Upper lobe of right lung (tissue), 1 donor: ENCODE data around the gene MAML2. TPM values are rescaled to one million over a fixed set of nuclear protein-coding genes. Genes with fewer than 3 reads are reported as not detected.
A peak's percentile ranks its signal among the peaks of the same experiment; 100 is the strongest.

Experiments used
- ATAC-seq: fragments of 200-7000 bp; cut with Tn5 transposase; one replicate; pipeline ENCODE4 v1.9.1; 2020; ENCODE audit warnings: mild to moderate bottlenecking, moderate library complexity
- DNase-seq: peaks from one replicate; pipeline ENCODE4 v3.0.0-alpha.2; 2020
- H3K27ac ChIP-seq: fragments of 200-600 bp; one replicate; pipeline ENCODE4 v1.8.0; 2022
- H3K27me3 ChIP-seq: fragments of 200-600 bp; one replicate; pipeline ENCODE4 v1.8.0; 2022; ENCODE audit warnings: mild to moderate bottlenecking
- H3K36me3 ChIP-seq: fragments of 200-600 bp; one replicate; pipeline ENCODE4 v1.8.0; 2022
- H3K4me1 ChIP-seq: fragments of 200-600 bp; one replicate; pipeline ENCODE4 v1.8.0; 2022
- H3K4me3 ChIP-seq: fragments of 200-600 bp; one replicate; pipeline ENCODE4 v1.8.0; 2022; ENCODE audit warnings: mild to moderate bottlenecking
- H3K9me3 ChIP-seq: fragments of 200-600 bp; one replicate; pipeline ENCODE4 v1.8.0; 2022
- CTCF ChIP-seq: fragments of 200-600 bp; IDR thresholded peaks from one replicate; pipeline ENCODE4 v1.8.0; 2022; ENCODE audit warnings: antibody characterized with exemption
- intact Hi-C: fragments of 100-400 bp; cut with DNase I; formaldehyde crosslinking; loops from one replicate; pipeline ENCODE4 v1.11.0; 2022
- total RNA-seq: library from RNA; stranded (reverse); fragmentation: NEBNext Ultra II Directional; extraction: Animal tissue kit (Norgen Biotek cat#: 25700); gene quantifications from one replicate; pipeline ENCODE4 v1.2.1, GENCODE V29; 2021
- donor health status: DM: no; HTN: yes; CAD: no; lungs with severe emphysema.

Gene MAML2
- total RNA-seq, 1 donor from 2014 or later: 27.5 TPM

GRCh38 chr11:96259134-96259830, 83.7 kb downstream of the MAML2 start:
- intact Hi-C loops: no loop called here

GRCh38 chr11:96257972-96258934, 84.7 kb downstream of the MAML2 start:
- H3K36me3 ChIP-seq: no peaks in the 10 kb centered on the region
- ATAC-seq: peak; percentile 61
- TF ChIP-seq CTCF: no peak
- no peaks in the 10 kb centered on the region for H3K27me3 ChIP-seq
- no peak overlapping the region for H3K4me3 ChIP-seq
- intact Hi-C loops: no loop called here
- peak overlapping the region; percentile 71 for H3K27ac ChIP-seq
- H3K9me3 ChIP-seq: no peaks in the 10 kb centered on the region
- peaks cover 70% of the 10 kb centered on the region for H3K4me1 ChIP-seq
- DNase-seq: no peak

More at GRCh38 chr11:96259134-96259830, 83.7 kb downstream of the MAML2 start:
- no peaks in the 10 kb centered on the region for H3K36me3 ChIP-seq
- H3K27ac ChIP-seq: peak overlapping the region; percentile 71
- no peak for DNase-seq
- ATAC-seq: no peak
- H3K9me3 ChIP-seq: no peaks in the 10 kb centered on the region
- H3K4me1 ChIP-seq: peaks cover 70% of the 10 kb centered on the region
- no peak for TF ChIP-seq CTCF
- H3K4me3 ChIP-seq: no peak overlapping the region
- no peaks in the 10 kb centered on the region for H3K27me3 ChIP-seq

- no peak overlapping the region for H3K4me3 ChIP-seq
- intact Hi-C loops: no loop called here
- no peak for ATAC-seq
- H3K9me3 ChIP-seq: no peaks in the 10 kb centered on the region
- H3K4me1 ChIP-seq: peaks cover 65% of the 10 kb centered on the region
- peak overlapping the region; percentile 71 for H3K27ac ChIP-seq
- no peak for TF ChIP-seq CTCF
- no peaks in the 10 kb centered on the region for H3K27me3 ChIP-seq
- no peak for DNase-seq
- H3K36me3 ChIP-seq: no peaks in the 10 kb centered on the region
Observed at GRCh38 chr11:96257036-96257435, 86.0 kb downstream of the MAML2 start.

- Histone ChIP-seq H3K27me3 (no peaks in the 10 kb centered on the region), H3K9me3 (no peaks in the 10 kb centered on the region), H3K27ac (peak overlapping the region; percentile 71), H3K4me3 (no peak overlapping the region), H3K4me1 (peaks cover 65% of the 10 kb centered on the region), H3K36me3 (no peaks in the 10 kb centered on the region)
- DNase-seq (no peak), ATAC-seq (peak; percentile 72)
- no peak for TF ChIP-seq CTCF
- intact Hi-C loops: no loop called here
Observed at GRCh38 chr11:96256215-96257011, 86.6 kb downstream of the MAML2 start.

DNA sequence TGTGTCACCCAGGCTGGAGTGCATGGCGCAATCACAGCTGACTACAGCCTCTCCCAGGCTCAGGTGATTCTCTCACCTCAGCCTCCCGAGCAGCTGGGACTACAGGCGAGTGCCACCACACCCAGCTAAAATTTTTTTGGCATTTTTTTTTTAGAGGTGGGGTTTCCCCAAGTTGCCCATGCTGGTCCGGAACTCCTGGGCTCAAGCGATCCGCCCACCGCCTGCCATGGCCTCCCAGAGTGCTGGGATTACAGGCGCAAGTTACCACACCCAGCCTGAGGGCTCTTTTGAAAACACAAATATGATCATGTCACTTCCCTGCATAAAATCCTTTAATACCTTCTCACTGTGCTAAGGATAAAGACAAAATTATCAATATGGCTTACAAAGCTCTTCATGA, 88.1 kb downstream of the MAML2 start:
- TF ChIP-seq CTCF: no peak
- Histone ChIP-seq H3K27me3 (no peaks in the 10 kb centered on the region), H3K36me3 (no peaks in the 10 kb centered on the region), H3K4me3 (no peak overlapping the region), H3K27ac (no peak overlapping the region), H3K4me1 (peaks cover 65% of the 10 kb centered on the region), H3K9me3 (no peaks in the 10 kb centered on the region)
- peak; percentile 65 for DNase-seq
- ATAC-seq: no peak
- intact Hi-C loops: no loop called here
